Endothelial cell of umbilical vein (primary cell): ENCODE measurements around the gene EEF2K.

ENCODE experiments used
- EZH2 ChIP-seq: IDR thresholded peaks from 2 replicates; pipeline ENCODE4 v1.6.1; 2012; ENCODE audit warnings: borderline replicate concordance, low read depth, mild to moderate bottlenecking, moderate library complexity, low read length, inconsistent platforms; ENCODE audit not compliant: severe bottlenecking
- FOS ChIP-seq: IDR thresholded peaks from 2 replicates; pipeline ENCODE4 v1.6.1; 2011; ENCODE audit warnings: mild to moderate bottlenecking, low read length, moderate library complexity, borderline replicate concordance; ENCODE audit not compliant: insufficient read depth
- GATA2 ChIP-seq: IDR thresholded peaks from 2 replicates; pipeline ENCODE4 v1.7.0; 2011; ENCODE audit warnings: low read depth, mild to moderate bottlenecking, moderate library complexity, mixed read lengths, low read length; ENCODE audit not compliant: insufficient read length, insufficient read depth
- JUN ChIP-seq: IDR thresholded peaks from 2 replicates; pipeline ENCODE4 v1.6.1; 2011; ENCODE audit warnings: borderline replicate concordance, low read depth; ENCODE audit not compliant: insufficient read length, insufficient read depth
- MYC ChIP-seq: IDR thresholded peaks from one replicate; pipeline ENCODE4 v1.6.1; 2011; ENCODE audit warnings: mild to moderate bottlenecking, low read depth, low read length
- POLR2A ChIP-seq: IDR thresholded peaks from 2 replicates; pipeline ENCODE4 v1.6.1; 2012; ENCODE audit warnings: low read depth, mild to moderate bottlenecking, control low read depth, low read length
- POLR2AphosphoS5 ChIP-seq: IDR thresholded peaks from 2 replicates; pipeline ENCODE4 v1.6.1; 2012; ENCODE audit warnings: low read depth, mild to moderate bottlenecking, control low read depth, low read length, moderate library complexity; ENCODE audit not compliant: insufficient read depth
- TF ChIP-seq, protein P1 (sequence below), 2 donors: IDR thresholded peaks; 1 replicate in 1 of 2; 2 replicates in 1 of 2; pipeline ENCODE4 v1.5.1; 2011; ENCODE audit warnings: low read length in 2 of 2, mild to moderate bottlenecking in 2 of 2, moderate library complexity in 2 of 2, control low read depth in 1 of 2, inconsistent platforms in 1 of 2, low read depth in 1 of 2; ENCODE audit not compliant: insufficient read depth in 1 of 2; ENCODE audit errors: extremely low read depth in 1 of 2
- TF ChIP-seq, protein P2 (sequence below): IDR thresholded peaks from 2 replicates; pipeline ENCODE4 v1.6.1; 2011; ENCODE audit not compliant: insufficient read depth, insufficient read length

GRCh38 chr16:22233037-22233372 is 26.9 kb downstream of the EEF2K start:
- TF ChIP-seq, protein P1, sequence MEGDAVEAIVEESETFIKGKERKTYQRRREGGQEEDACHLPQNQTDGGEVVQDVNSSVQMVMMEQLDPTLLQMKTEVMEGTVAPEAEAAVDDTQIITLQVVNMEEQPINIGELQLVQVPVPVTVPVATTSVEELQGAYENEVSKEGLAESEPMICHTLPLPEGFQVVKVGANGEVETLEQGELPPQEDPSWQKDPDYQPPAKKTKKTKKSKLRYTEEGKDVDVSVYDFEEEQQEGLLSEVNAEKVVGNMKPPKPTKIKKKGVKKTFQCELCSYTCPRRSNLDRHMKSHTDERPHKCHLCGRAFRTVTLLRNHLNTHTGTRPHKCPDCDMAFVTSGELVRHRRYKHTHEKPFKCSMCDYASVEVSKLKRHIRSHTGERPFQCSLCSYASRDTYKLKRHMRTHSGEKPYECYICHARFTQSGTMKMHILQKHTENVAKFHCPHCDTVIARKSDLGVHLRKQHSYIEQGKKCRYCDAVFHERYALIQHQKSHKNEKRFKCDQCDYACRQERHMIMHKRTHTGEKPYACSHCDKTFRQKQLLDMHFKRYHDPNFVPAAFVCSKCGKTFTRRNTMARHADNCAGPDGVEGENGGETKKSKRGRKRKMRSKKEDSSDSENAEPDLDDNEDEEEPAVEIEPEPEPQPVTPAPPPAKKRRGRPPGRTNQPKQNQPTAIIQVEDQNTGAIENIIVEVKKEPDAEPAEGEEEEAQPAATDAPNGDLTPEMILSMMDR (IDR thresholded peaks at IDR 0.05; ENCODE audit: extremely low read depth in 1 of 2, insufficient read depth in 1 of 2, low read depth in 1 of 2, low read length in 2 of 2): no peak
- no peak for TF ChIP-seq EZH2
- TF ChIP-seq, protein P2, sequence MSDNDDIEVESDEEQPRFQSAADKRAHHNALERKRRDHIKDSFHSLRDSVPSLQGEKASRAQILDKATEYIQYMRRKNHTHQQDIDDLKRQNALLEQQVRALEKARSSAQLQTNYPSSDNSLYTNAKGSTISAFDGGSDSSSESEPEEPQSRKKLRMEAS: no peak
- TF ChIP-seq POLR2A: no peak
- TF ChIP-seq FOS: no peak
- TF ChIP-seq GATA2: no peak
- TF ChIP-seq POLR2AphosphoS5: no peak
- TF ChIP-seq JUN: no peak
- TF ChIP-seq MYC: no peak
